ENCODE measurements around the gene ZNF804B.
"Not testable (repeated sequence)": the region's sequence is repeated elsewhere in the genome, so short reads cannot be mapped to it uniquely, and the experiment has no call there.

ZNF804B gene

DNA sequence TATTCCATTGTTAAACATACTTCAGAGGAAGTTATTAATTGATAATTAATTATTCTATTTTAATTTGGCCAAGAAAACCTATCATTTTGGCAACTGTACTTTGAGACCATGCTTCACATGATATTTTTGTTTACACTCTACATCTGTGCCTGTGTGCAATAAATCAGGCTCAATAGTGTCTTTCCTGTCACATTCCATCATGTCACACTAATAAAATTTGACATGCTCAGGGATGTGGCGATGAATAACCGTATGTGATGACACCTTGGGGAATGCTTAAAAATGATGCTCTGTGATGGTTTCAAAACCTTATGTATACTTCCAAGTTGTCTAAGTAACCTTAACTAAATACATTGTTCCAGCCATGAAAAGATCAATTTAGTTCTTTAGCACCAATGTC, 400.6 kb downstream of the ZNF804B start:
- TF ChIP-seq, protein P1, sequence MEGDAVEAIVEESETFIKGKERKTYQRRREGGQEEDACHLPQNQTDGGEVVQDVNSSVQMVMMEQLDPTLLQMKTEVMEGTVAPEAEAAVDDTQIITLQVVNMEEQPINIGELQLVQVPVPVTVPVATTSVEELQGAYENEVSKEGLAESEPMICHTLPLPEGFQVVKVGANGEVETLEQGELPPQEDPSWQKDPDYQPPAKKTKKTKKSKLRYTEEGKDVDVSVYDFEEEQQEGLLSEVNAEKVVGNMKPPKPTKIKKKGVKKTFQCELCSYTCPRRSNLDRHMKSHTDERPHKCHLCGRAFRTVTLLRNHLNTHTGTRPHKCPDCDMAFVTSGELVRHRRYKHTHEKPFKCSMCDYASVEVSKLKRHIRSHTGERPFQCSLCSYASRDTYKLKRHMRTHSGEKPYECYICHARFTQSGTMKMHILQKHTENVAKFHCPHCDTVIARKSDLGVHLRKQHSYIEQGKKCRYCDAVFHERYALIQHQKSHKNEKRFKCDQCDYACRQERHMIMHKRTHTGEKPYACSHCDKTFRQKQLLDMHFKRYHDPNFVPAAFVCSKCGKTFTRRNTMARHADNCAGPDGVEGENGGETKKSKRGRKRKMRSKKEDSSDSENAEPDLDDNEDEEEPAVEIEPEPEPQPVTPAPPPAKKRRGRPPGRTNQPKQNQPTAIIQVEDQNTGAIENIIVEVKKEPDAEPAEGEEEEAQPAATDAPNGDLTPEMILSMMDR (IDR thresholded peaks at IDR 0.05; ENCODE audit: low read depth, low read length), result no peak

GRCh38 chr7:89165421-89165820, 405.9 kb downstream of the ZNF804B start:
- no peak overlapping the region for H3K4me3 ChIP-seq (replicated peaks in 1 of 2; ENCODE audit: low read depth in 2 of 2, low read length in 2 of 2)
- DNase-seq (ENCODE audit: low read depth in 2 of 2), result no peak
- TF ChIP-seq, protein P1 (IDR thresholded peaks at IDR 0.05; ENCODE audit: low read depth, low read length), result no peak

More for the DNA sequence above, 400.6 kb downstream of the ZNF804B start:
- no peak for DNase-seq (ENCODE audit: low read depth in 2 of 2)
- no peak overlapping the region for H3K4me3 ChIP-seq (replicated peaks in 1 of 2; ENCODE audit: low read depth in 2 of 2, low read length in 2 of 2)

- TF ChIP-seq, protein P1 (IDR thresholded peaks at IDR 0.05; ENCODE audit: low read depth, low read length), result no peak
- no peak overlapping the region for H3K4me3 ChIP-seq (replicated peaks in 1 of 2; ENCODE audit: low read depth in 2 of 2, low read length in 2 of 2)
- DNase-seq (ENCODE audit: low read depth in 2 of 2), result no peak
These were observed 411.1 kb downstream of the ZNF804B start for GRCh38 chr7:89170628-89171027.

DNA sequence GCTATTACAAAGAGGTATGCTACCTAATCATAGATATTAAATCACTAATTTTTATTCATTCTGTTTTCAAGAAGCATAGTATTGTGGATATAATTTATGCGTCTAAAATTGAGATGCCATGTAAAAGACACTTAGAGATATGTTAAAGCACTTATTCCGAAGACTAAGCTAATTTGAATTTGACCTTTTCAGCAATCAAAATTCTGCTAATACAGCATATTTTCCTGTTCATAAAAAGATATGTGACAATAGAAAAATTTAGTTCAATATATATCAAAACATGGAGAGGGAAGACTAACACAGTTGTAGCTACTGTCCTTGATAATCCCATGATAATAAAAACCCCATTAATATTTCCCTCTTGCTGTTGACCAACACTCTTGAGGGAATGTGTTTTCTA, 422.6 kb downstream of the ZNF804B start:
- no peak overlapping the region for H3K4me3 ChIP-seq (replicated peaks in 1 of 2; ENCODE audit: low read depth in 2 of 2, low read length in 2 of 2)
- no peak for DNase-seq (ENCODE audit: low read depth in 2 of 2)
- TF ChIP-seq, protein P1 (IDR thresholded peaks at IDR 0.05; ENCODE audit: low read depth, low read length), result no peak

DNA sequence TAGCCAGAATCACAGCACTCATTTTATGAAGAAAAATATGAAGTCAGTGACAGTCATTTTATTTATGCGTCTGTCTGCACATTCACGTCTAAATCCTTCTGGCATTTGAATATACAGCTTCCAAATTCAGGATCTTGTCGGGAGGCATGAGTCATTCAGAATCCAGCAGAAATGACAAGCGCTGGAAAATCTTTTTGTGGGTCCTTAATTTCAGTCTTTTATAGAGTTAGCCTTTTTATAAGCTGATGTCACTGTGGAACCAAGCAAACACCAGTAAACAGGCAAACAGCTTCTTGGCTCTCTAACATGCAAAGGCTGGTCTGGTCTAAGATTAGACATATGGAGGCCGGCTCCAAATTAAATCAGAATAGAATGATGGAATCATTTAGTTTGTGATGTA, 424.2 kb downstream of the ZNF804B start:
- DNase-seq (ENCODE audit: low read depth in 2 of 2), result no peak
- no peak overlapping the region for H3K4me3 ChIP-seq (replicated peaks in 1 of 2; ENCODE audit: low read depth in 2 of 2, low read length in 2 of 2)
- TF ChIP-seq, protein P1 (IDR thresholded peaks at IDR 0.05; ENCODE audit: low read depth, low read length), result no peak

GRCh38 chr7:89200758-89201157, 441.3 kb downstream of the ZNF804B start:
- DNase-seq (ENCODE audit: low read depth in 2 of 2), result no peak
- H3K4me3 ChIP-seq (replicated peaks in 1 of 2; ENCODE audit: low read depth in 2 of 2, low read length in 2 of 2), result no peak overlapping the region
- TF ChIP-seq, protein P1 (IDR thresholded peaks at IDR 0.05; ENCODE audit: low read depth, low read length), result no peak

DNA sequence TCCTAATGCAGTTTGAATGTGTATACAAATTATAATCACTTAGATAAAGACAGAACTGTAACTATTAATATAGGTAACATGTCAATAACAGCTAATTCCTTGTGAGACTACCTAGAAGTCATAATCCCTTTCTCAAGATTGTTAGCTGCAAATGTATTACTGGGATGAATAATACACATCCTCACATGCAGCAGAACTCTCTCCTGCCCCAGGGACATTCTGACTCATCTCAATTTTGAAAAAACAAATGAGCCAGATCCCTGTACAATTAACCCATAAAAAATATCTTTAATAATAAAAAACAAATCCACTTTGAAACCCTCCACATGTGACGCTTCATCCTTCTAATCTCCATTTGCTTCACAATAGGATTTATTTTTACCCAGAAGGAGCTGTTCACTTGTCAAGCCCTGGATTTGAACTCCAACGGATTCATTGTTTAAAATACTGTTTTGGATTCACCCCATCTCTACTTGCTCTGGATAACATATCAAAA, 464.4 kb downstream of the ZNF804B start:
- no peak for DNase-seq (ENCODE audit: low read depth in 2 of 2)
- H3K4me3 ChIP-seq (replicated peaks in 1 of 2; ENCODE audit: low read depth in 2 of 2, low read length in 2 of 2), result no peak overlapping the region
- TF ChIP-seq, protein P1 (IDR thresholded peaks at IDR 0.05; ENCODE audit: low read depth, low read length), result no peak

DNA sequence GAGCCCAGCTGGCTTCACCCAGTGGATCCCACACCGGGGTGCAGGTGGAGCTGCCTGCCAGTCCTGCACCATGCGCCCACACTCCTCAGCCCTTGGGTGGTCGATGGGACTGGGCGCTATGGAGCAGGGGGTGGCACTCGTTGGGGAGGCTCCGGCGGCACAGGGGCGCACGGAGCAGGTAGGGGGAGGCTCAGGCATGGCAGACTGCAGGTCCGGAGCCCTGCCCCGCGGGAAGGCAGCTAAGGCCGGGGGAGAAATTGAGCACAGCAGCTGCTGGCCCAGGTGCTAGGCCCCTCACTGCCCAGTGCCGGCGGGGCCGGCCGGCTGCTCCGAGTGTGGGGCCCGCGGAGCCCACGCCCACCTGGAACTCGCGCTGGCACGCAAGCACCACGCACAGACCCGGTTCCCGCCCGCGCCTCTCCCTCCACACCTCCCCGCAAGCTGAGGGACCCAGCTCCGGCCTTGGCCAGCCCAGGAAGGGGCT, 469.2 kb downstream of the ZNF804B start:
- DNase-seq (ENCODE audit: low read depth in 2 of 2); H3K4me3 ChIP-seq (replicated peaks in 1 of 2; ENCODE audit: low read depth in 2 of 2, low read length in 2 of 2): not testable (repeated sequence)
